ENCODE data around the gene FOXL1.

FOXL1 gene

DNA sequence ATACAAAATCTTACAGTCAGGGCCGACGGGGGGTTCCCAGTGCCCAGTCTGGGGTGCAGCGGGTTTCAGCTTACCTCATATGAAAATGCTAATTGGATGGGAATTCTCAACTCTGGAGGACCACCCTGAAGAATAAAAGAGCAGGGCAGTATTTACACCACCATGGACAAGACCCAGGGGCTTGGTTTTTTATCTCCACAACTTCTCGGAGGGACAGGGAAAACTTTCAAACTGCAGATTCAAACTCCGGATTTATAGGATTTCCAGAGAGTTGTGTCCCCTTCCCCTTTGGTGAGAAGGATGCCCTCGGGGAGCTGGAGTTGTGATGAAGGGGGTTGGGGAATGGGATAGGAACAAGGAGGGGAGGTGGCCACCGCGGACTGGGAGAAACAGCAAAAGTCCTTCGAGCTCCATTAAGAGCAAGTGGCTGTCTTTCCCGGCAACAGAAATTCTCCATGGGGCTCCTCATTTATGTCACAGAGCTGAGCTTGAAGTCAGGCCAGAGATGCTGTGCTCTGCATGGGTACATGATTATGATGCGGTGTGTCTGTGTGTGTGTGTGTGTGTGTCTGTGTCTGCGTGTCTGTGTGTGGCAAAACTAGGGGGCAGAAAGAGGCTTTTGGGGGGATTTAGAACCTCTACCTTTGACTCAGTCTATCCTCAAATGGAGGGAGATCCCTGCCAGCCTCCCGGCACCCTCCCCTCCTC lies 15.7 kb downstream of the FOXL1 start:
- no peak for FAIRE-seq
- no peak for DNase-seq (ENCODE audit: insufficient read length, low spot score)
- TF ChIP-seq, protein P1, sequence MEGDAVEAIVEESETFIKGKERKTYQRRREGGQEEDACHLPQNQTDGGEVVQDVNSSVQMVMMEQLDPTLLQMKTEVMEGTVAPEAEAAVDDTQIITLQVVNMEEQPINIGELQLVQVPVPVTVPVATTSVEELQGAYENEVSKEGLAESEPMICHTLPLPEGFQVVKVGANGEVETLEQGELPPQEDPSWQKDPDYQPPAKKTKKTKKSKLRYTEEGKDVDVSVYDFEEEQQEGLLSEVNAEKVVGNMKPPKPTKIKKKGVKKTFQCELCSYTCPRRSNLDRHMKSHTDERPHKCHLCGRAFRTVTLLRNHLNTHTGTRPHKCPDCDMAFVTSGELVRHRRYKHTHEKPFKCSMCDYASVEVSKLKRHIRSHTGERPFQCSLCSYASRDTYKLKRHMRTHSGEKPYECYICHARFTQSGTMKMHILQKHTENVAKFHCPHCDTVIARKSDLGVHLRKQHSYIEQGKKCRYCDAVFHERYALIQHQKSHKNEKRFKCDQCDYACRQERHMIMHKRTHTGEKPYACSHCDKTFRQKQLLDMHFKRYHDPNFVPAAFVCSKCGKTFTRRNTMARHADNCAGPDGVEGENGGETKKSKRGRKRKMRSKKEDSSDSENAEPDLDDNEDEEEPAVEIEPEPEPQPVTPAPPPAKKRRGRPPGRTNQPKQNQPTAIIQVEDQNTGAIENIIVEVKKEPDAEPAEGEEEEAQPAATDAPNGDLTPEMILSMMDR (IDR thresholded peaks at IDR 0.05; ENCODE audit: insufficient read depth, missing control alignments): no peak

DNA sequence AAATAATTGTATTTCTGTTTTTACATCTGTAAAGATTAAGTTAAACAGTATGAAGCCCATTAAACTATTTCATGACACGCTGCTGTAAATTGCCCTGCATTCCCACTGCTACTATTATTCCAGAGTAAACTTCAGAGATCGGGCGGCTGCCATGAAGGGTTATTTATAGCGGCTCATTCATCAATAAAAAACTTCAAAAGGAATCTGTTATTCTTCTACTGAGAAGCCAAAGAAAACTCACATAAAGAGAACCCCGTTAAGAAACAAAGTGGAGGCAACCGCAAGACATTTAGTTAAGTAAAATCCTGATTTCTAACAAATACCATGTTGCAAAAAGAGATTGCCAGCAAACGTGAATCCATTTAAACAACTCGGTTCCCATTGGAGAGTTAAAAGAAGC lies 16.4 kb downstream of the FOXL1 start:
- no peak for FAIRE-seq
- TF ChIP-seq, protein P1 (IDR thresholded peaks at IDR 0.05; ENCODE audit: insufficient read depth, missing control alignments): no peak
- DNase-seq (ENCODE audit: insufficient read length, low spot score): no peak

DNA sequence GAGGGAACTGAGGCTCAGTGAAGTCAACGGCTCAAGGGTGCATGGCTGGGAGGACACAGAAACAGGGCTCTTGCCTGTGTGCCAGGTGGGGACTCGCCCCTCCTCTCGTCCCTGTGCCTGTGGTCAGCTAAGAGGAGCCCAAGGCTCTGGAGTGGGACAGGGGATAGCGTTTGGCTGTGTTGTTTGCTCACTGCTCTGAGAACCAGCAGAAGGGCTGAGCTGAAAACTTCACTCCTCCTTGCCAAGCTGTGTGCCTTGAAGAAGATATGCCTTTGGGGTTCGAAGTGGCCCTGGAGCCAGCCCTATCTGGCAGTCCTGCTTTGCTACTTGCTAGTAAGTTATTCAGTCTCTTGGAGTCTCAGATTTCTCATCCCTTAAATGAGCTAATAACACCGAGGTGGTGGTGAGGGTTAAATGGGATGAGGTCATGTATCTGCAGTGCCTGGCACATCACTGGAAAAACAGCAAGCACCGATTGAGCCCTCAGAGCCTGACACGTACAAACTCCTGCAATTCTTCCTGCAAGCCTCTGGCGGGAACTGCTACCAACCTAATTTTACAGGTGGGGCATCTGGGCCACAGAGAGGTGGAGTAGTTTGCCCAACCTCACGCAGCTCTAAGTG lies 17.7 kb downstream of the FOXL1 start:
- FAIRE-seq (no peak), DNase-seq (ENCODE audit: insufficient read length, low spot score) (no peak)
- TF ChIP-seq, protein P1 (IDR thresholded peaks at IDR 0.05; ENCODE audit: insufficient read depth, missing control alignments): no peak

DNA sequence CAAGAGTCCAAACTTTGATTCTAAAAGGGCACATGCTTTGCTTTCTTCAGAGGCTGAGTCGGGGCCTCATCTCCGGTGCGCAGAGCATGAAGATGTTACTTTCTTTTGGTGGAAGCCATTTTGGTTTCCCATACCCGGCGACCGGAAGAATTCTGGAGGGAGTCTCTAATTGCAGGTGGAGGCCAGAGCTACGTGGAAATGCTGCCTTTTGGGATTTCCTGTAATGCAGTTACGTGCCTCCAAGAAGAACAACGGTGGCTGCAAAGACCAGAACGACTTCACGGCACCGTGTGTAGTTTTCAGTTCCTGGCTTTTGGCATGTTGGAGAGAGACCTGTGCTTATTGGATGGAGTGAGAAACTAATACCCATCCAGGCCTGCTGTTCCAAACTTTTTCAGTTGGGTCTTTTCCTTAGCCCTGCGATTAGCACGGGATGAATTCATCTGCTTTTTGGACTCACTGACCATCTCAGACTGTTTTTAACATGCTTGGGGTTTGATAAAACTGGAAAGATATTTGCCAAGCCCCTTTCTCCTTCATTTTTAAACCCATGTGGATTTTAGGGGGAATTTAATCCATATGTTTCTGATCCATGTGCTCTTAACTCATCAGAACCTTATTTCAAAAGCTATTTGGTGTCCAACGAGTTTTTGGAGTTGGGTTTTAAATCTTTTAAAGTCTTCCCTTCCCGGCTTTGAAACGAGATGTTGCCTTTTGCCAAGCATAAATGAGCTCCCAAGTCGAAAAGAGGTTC lies 19.0 kb downstream of the FOXL1 start:
- DNase-seq (ENCODE audit: insufficient read length, low spot score) (no peak), FAIRE-seq (no peak)
- TF ChIP-seq, protein P1 (IDR thresholded peaks at IDR 0.05; ENCODE audit: insufficient read depth, missing control alignments): no peak

DNA sequence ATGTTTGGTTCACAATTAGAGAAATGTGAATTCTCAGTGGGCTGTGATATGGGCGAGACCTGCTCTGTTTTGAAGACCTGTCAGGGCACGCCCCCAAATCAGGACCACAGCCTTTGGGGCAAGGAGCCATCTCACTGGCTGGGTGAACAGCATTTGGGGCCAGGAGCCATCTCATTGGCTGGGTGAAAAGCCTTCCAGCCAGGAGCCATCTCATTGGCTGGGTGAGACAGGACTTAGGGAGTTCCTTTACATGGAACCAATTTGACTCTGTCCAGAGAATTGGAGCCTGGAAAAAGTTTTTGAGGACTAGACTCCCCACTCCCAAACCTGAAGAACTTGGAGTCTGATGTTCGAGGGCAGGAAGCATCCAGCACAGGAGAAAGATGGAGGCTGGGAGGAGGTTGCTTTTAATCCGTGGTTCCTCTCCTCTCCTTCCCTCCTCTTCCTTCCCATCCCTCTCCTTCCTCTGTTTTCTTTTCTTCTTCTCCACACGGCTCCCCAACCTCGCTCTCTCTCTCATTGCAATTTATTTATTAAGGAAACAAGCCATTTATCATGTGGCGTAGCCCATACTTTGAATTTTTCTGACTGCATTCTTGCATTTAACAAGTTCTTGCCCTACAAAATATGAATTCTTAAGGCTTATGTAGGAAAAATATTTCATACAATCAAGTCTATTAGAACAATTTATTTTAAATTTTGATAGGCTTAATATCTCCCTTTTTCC lies 19.7 kb downstream of the FOXL1 start:
- TF ChIP-seq, protein P1 (IDR thresholded peaks at IDR 0.05; ENCODE audit: insufficient read depth, missing control alignments): no peak
- DNase-seq (ENCODE audit: insufficient read length, low spot score) (no peak), FAIRE-seq (no peak)

DNA sequence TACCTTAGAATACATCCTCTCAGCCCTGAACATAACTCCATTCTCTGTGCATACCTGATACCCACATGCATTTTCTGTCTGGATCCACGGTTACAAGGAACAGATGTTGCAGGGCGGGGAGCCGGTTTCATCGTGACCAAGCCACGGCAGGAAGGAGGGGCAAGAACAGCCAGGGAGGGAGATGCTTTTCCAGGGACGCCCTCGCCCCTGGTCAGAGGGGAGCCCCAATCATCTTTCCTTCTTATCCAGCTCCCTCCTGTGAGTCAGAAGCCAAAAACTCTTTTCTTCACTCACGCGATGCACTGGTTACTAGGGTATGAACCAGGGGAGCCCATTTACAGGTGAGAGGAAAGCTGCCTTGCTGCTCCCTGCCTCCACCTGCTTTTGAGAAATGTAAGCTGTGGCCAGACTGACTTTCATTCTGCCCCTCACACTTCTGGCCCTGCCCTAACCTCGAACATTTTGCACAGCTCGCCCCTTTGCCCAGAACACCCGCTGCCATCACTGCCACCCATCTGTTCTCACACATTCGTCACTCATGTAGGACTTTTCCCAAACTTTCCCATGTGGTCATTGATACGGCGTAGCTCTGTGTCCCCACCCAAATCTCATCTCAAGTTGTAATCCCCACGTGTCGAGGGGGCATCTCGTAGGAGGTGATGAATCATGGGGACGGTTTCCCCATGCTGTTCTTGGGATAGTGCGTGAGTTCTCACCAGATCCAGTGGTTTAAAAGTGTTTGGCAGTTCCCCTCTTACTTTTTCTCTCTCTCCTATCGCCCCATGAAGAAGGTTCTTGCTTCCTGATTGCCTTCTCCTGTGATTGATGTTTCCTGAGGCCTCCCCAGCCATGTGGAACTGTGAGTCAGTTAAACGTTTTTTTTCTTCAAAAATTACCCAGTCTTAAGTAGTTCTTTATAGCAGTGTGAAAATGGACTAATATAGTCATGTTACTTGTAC lies 20.5 kb downstream of the FOXL1 start:
- TF ChIP-seq, protein P1 (IDR thresholded peaks at IDR 0.05; ENCODE audit: insufficient read depth, missing control alignments): no peak
- no peak for FAIRE-seq
- DNase-seq (ENCODE audit: insufficient read length, low spot score): no peak
